ENCODE data around the gene IGFBPL1.
"Not testable (repeated sequence)": the region's sequence is repeated elsewhere in the genome, so short reads cannot be mapped to it uniquely, and the experiment has no call there.

IGFBPL1 gene, protein sequence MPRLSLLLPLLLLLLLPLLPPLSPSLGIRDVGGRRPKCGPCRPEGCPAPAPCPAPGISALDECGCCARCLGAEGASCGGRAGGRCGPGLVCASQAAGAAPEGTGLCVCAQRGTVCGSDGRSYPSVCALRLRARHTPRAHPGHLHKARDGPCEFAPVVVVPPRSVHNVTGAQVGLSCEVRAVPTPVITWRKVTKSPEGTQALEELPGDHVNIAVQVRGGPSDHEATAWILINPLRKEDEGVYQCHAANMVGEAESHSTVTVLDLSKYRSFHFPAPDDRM

DNA sequence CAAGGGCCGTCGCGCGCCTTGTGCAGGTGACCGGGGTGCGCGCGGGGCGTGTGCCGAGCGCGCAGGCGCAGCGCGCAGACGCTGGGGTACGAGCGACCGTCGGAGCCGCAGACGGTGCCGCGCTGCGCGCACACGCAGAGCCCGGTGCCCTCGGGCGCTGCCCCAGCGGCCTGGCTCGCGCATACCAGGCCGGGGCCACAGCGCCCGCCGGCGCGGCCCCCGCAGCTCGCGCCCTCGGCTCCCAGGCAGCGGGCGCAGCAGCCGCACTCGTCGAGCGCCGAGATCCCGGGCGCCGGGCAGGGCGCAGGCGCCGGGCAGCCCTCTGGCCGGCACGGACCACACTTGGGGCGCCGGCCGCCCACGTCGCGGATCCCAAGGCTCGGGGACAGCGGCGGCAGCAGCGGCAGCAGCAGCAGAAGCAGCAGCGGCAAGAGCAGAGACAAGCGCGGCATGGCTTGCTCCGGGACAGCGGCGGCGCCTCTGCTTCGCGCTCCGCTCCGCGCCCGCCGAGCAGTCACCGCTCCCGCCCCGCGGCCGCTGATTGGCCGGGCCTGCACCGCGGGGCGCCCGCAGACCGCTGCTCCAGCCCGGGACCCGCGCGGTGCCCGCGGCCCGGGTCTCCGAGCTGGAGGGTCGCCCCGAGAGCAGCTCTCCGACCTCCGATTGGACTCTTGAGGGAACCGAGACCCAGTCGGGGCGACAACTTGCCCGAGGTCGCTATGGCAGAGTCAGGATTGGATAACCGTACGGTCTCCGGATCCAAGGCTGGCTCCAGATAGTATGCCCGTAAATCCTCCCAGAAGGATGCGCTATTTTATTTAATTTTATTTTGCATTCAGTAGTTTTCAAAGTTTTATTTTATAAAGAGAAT is at the start of gene IGFBPL1:
Gene IGFBPL1, minus strand, starts transcription at position 482 of the 871 bp plus-strand sequence. Its CDS starts 30 bp downstream, at position 452.
- no peak for DNase-seq (ENCODE audit: low spot score)

DNA sequence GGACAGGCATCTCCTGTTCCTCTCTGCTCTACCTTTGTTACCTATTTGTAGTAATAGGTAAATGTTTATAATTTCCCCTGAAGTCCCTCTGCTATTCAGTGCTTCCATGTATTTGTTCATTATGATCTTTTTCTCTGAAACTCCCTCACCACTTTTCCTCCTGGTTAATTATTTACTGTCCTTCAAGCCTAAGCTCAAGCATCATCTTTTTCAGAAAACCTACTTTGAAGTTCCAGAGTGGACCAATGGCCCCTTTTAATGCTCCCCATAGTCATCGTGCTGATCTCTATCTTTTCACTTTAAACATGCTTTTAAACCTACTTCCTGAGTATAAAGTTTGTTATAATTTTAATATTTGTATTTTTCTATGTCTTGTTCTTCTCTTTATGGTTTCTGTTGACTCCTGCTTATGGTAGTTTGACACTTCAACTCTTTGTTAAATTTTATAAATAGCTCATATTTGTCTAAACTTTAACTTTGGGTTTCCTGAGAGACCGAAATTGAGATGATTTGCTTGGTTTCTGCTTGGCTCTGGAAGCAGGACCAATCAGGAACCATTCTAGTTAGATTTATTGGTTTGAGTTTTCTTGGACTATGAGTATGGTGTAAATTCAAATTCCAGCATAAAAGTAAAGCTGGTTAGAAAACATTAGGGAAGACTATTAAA is 48.5 kb upstream of the IGFBPL1 start:
- not testable (repeated sequence) for DNase-seq (ENCODE audit: low spot score)

DNA sequence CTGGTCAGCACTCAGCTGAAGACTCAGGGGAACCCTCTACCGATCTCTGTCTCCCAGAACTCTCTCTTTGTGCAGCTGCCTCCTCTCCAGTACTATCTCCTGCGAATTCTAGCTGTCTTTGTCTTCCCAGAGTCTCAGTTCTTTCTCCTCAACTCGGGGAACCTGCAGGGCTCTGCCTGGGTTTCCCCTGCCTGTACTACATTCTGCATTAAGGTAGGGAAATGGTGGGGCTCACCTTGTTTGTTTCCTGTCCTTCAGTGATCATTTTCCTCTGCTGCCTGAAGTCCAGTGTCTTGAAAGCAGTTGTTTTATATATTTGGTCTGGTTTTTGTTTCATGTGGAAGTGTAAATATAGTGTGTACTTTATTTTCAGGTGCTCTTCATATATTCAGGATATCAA is 43.1 kb upstream of the IGFBPL1 start:
- DNase-seq (ENCODE audit: low spot score): no peak

DNA sequence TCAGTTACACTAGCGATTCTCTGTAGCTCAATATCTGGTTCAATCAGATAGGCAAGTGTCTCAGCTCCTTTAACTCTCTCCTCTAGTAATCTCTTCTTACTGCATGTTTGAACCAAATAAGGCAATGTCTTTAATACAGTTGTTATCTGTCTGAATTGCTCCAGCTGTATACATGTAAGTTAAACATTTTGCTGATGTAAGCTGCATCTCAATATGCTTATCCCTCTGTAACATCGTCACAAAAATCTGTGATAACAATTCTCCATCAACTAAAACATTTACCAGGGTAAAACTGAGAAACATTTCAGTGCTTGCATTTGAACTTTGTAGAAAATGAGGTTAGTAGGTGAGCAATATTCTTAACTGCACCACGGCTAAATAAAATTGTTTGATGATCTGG is 29.6 kb upstream of the IGFBPL1 start:
- DNase-seq (ENCODE audit: low spot score): no peak

DNA sequence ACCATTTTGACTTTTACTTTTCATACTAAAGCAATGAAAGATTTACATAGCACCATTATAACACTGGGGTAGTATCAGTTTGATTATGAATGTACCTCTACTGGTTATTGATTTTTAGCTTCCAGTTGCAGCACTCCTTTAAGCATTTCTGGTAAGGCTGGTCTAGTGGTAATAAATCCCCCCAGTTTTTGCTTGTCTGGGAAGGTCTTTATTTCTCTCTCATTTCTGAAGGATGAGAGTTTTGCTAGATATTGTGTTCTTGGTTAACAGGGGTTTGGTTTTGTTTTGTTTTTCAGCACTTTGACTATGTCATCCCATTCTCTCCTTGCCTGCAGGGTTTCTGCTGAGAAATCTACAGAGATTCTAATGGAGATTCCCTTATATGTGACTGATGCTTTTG is 26.9 kb upstream of the IGFBPL1 start:
- no peak for DNase-seq (ENCODE audit: low spot score)

DNA sequence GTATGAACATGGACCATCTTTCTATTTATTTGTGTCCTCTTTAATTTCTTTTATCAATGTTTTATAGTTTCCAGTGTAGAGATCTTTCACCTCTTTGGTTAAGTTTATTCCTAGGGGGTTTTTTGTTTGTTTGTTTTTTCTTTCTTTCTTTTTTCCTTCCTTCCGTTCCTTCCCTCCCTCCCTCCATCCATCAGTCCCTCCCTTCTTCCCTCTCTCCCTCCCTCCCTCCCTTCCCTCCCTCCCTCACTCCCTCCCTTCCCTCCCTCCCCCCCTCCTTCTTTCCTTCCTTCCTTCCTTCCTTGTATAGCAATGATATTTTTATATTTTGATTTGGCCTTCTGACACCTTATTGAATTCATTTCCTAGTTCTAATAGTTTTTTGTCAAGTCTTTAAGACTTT is 23.4 kb upstream of the IGFBPL1 start:
- no peak for DNase-seq (ENCODE audit: low spot score)

DNA sequence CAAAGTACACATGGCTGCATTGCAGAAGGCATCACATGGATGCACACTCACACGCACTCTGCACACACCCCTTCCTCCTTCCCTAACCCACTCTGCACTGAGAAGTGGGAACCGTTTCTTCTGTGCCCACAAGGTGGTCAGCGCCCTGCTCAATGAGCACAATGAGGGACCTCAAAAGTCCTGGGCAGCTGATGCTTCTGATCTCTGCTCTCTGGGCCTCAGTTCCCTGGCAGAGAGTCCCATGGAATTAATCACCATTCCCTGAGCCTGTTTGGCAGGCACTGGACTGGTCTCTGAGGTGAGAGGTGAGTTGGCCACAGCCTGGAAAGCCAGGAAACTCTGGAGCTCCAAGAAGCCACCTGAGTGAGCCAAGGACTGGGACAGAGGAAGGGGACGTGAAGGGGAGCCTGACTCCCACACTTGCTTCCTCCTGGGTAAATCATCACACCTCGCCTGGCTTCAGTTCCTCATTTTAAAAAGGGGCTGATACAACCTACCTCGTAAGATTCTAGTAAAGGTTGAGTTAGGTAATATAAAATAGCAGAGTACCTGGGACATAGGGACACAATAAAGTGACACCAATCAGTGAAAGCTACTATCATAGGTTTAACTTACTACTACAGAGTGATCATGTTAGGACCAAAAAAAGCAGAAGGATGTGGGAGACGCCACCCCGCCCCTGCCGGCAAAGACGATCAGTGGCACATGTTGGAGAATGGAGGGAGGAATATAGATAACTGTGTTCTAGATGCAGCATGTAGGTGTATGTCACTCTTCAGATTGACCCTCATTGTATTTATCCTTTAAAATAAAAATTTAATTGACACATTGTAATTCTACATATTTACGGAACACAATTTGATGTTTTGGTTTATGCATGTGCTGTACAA is 21.1 kb upstream of the IGFBPL1 start:
- DNase-seq (ENCODE audit: low spot score): no peak

DNA sequence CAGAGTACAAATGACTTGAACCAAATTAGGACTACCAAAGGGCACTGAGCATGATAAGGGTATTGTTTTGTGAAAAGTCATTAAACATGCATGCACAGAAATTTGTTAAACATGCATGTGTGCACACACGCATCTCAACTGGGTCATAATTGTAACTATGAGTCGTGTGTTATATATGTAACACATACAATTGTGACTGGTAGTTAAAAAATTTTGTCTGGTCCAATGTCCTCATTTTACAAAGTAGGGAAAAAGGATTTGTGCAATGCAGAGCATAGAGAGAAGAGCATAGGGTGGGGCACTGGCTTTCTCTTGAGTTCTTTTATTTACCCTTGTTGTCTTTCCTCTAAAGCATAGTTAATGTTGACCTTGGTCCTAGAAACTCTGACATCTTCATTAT is 19.3 kb upstream of the IGFBPL1 start:
- DNase-seq (ENCODE audit: low spot score): no peak

DNA sequence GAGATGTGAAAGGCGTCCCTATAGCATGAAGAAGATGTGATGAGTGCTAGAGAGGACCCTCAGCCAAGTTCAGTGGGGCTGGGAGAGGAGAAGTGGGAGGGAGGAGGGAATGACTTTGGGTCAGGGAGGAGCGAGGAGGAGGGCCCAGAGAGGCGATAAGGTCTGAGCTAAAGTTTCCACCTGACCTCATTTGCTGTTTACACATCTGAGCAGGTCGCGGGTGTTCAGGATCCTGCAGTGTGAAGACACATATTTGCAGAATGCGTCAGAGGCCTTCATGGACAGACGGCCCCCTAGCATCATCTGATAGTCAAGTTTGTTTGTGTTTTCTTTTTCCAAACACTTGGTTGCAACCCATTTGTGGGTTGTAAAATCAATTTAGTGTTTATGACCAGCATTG is 18.9 kb upstream of the IGFBPL1 start:
- DNase-seq (ENCODE audit: low spot score): no peak

DNA sequence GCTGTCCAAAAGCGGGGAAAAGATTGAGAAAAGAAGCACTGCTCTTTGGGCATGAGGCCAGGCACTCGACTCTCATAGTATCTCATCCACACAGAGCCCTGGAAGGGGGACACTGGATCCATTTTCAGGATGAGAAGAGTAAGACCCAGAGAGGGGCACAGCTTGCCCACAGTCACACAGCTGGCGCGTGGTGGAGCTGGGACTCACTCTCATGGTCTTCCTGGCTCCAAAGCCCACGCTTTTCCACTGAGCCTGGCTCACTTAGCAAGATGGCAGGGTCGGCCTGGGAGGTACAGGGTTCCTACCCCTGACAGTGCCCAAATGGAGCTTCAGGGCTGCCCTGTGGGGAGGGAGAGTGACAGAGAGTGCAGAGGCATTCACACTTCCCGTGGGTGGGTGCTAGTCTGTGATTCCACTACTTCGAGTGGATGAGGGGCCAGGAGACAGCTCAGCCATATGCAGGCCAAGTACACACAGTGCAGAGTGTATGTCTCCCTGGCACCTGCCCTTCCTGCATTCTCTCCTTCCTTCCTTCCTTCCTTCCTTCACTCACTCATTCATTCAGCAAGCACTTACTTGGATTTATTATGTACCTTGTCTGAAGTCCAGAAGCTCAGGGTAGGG is 18.3 kb upstream of the IGFBPL1 start:
- DNase-seq (ENCODE audit: low spot score): no peak

DNA sequence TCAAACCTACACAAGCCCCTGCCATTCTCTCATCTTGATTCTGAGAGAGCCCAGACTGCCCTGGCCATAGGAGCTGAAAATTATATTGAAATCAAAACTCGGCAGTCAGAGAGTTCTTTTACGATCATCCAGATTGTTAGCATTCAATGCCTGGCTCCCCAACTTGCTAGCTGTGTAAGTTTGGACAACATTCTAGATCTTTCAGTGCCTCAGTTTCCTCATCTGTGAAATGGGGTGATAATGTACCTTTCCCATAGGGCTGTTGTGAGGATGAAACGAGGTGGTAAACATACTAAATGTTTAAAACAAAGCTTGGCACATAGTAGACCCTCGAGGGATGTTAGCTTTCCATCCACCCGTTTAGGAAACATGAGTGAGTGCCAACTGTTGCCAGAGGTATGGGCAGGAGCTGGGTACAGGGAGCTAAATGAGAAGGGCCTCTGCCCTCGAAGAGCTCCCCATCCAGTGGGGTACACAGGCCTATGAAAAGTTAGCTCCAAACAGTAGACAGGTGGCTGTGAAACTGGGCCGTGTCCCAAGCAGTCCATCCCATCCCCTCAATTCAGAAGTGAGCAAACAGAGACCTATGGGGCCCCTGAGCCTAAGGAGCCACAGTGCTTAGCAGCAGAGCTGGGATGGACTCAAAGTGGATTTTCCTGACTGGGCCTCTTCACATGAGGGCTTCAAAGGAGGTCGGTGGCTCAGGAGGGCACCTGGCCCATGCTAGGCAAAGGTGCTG is 17.3 kb upstream of the IGFBPL1 start:
- no peak for DNase-seq (ENCODE audit: low spot score)

DNA sequence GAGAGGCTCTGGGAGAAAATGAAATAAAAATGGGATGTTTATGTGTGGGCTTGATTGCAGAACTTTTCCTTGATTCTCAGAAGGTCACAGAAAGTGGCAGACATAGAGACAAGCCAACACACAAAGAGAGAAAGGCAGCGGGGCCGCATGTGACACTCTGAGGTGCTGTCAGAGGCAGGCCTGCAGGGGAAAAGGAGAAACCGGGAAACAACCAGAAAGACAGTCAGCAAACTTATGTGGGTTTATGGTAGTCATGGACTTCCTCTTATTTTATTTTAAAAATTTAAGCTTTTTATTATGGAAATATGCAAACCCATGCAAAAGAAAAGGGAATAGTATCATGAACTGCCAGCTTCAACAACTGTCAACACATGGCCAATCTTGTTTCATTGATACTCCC is 16.3 kb upstream of the IGFBPL1 start:
- DNase-seq (ENCODE audit: low spot score): no peak

DNA sequence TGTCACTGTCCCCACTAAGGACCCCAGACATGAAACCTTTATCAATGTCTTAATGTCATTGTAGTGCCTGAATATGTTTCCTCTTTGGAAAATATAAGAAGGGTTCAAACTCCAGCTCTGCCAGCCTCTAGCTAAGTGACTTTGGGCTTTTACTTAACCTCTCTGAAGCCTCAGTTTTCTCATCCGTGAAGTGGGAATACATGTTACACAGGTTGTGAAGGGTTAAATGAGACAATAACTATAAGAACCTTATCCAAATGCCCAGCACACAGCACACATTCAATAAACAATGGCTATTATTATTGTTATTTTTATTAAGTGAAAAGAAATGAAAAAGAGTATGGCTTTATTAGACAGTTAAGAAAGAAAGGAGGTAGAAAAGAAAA is 15.7 kb upstream of the IGFBPL1 start:
- DNase-seq (ENCODE audit: low spot score): no peak

DNA sequence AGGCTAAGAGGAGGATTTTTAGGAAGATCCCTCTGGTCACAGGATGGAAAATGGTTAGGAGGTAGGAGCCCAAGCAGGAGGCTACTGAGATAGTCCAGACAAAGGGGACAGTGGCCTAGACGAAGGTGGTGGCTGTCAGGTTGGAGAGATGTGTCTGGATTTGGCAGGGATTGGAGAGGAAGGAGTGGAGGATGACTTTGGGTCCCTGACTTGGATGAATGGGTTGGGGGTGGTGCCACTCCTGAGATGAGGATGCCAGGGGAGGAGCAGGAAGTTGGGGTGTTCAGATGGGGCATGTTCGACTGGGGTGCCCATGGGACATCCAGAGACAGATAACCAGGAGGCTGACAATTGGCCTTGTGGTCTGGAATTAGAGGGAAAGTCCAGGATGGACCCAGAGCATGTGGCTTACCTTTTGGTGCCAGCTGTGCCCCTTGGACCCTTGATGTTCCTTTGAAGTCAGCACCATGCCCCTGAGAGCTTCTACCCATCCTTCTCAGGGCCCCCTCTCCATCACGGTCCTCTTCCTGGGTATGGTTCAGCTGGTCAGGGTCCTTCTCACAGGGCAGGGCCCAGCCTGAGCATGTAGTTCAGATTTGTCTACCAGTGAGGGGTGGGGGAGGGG is 15.1 kb upstream of the IGFBPL1 start:
- DNase-seq (ENCODE audit: low spot score): no peak

DNA sequence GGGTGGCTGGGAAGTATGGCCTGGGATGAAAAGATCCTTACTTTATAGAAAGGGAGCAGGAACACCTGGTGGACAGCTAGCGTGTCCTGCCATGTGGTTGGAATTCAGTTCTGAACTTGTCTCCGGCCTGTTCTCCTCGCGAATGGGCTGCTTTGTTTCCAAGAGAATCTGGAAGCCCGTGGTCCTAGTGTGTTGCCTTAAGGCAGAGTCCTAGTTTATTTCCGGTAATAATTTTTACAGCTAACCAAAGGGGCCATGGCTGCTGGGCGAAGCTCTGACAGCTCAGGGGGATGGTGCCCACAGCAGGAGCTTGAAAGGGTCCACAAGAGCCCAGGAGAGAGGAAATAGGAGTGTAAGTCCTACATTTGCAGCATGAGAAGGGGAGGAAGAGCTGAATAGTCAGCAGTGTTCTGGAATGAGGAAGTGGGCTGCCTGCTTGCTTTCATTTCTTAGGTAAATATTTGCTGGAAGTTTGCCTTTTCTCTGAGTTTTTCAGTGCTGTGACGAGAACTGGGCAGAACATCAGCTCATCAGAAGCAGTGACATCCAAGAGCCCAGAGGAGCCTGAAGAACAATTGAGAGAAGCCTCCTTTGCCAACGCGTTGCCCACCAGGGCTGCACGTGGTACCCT is 13.1 kb upstream of the IGFBPL1 start:
- DNase-seq (ENCODE audit: low spot score): no peak

DNA sequence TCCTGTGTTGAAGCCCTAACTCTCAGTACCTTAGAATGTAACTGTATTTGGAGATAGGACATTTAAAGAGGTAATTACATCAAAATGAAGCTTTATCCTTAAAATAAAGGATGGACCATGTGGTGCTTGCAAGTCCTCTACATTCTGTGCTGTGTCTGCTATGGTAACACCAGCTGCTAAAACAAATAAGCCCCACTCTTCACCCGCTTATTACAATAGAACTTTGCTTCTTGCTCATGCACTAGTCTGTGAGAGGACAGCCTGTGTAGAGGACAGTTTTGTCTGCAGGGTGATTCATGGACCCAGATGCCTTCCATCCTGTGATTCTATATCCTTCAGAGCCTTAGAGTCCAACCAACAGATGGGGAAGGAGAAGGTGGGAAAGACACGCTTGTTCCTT is 12.5 kb upstream of the IGFBPL1 start:
- no peak for DNase-seq (ENCODE audit: low spot score)

DNA sequence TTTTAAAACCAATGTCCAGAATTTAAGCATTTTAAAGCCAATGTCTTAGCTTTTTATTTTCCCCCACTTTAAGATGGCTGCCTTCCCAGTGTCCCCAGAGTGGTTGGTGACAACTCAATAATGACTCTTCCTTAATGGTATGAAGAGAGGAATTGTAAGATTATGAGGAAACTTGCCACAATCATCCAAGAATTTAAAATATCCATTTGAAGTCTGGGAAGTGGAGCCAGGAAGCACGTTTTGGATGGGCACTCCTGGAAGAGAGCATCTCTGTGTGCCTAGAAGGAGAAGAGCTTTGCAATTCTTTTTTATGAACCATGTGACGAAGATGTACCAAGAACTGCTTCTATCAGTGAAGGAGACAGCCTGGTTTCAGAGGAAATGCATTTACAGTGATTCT is 11.3 kb upstream of the IGFBPL1 start:
- no peak for DNase-seq (ENCODE audit: low spot score)

DNA sequence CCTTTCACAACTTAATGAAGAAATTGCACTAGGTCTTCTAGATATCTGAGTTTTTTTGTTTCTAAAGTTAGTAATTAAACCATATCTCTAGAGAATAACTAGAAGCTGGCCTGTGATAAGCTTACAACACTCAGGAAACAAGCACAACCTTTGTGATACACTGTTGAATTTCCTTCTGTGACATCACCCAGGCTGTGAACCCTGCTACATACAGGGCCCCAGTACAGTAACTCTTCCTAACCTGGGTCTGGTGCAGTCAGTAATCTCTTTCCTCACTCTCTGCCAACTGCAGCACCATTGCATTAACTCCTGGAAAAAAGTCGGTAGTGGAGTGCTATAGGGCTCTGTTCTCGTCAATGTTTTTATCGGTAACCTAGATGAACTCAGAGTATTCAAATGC is 10.6 kb upstream of the IGFBPL1 start:
- DNase-seq (ENCODE audit: low spot score): no peak

DNA sequence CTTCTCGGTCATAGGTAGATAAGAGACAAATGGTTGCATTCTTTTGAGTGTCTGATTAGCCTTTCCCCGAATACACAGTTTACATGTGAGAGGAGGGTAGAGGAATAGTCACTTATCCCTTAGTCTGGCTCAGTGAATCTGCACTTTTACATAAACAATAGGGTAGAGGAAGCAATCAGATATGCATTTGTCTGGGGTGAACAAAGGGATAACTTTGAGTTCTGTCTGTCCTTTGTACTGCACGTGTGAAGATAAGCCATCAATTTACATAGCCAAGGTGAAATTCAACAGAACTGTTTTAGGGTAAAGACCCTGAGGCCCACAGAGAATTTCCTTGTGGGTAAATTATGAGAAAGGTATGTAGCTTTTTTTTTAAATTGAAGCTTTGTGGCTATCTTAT is 10.1 kb upstream of the IGFBPL1 start:
- no peak for DNase-seq (ENCODE audit: low spot score)
